Body of pancreas (tissue), 4 donors: ENCODE results near the gene SPTB.

Experiments
- POLR2A ChIP-seq, 3 donors: fragments of 450-650 bp; IDR thresholded peaks; one replicate each; pipeline ENCODE4 v1.6.1; 2016; ENCODE audit warnings: antibody characterized with exemption in 3 of 3, mild to moderate bottlenecking in 2 of 3
- TF ChIP-seq, protein P1 (sequence below), 7 experiments: fragments of 450-650 bp in 4 of 7; fragments of 200-600 bp in 3 of 7; sonication (generic) in 3 of 7; IDR thresholded peaks; one replicate each; pipeline ENCODE4 v1.5.1; 2016 to 2019; ENCODE audit warnings: antibody characterized with exemption in 7 of 7

DNA sequence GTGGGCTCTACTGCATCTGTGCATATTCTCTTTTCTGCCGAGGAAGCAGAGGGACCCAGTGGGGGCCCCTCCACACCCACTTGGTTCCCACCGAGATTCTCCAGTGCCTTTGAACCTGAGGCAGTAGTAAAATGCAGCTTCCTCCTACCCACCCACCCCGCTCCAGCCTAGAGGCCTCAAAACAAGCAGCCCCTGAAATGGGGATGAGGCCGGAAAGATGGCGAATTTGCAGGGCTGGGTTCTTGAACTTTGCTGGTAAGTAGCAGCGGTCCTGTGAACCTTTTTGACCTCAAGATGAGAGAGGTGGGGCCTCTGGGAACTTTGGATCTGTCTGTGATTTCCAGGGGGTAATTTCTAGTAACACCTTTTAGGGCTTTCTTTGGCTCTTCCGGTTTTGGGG lies 160.1 kb downstream of the SPTB start:
- TF ChIP-seq, protein P1, sequence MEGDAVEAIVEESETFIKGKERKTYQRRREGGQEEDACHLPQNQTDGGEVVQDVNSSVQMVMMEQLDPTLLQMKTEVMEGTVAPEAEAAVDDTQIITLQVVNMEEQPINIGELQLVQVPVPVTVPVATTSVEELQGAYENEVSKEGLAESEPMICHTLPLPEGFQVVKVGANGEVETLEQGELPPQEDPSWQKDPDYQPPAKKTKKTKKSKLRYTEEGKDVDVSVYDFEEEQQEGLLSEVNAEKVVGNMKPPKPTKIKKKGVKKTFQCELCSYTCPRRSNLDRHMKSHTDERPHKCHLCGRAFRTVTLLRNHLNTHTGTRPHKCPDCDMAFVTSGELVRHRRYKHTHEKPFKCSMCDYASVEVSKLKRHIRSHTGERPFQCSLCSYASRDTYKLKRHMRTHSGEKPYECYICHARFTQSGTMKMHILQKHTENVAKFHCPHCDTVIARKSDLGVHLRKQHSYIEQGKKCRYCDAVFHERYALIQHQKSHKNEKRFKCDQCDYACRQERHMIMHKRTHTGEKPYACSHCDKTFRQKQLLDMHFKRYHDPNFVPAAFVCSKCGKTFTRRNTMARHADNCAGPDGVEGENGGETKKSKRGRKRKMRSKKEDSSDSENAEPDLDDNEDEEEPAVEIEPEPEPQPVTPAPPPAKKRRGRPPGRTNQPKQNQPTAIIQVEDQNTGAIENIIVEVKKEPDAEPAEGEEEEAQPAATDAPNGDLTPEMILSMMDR (IDR thresholded peaks at IDR 0.05) = no peak
- TF ChIP-seq POLR2A (IDR thresholded peaks at IDR 0.05) = no peak
